Liver (tissue), 3 donors: ENCODE results near the gene TRAPPC12.

Experiments used
- CTCF ChIP-seq: fragments of 150-350 bp; IDR thresholded peaks from 2 replicates; pipeline ENCODE4 v1.5.1; 2017; ENCODE audit warnings: improper control_type of control experiment, low read depth, low read length; ENCODE audit not compliant: missing input control
- GABPA ChIP-seq, 2 donors: IDR thresholded peaks in 1 of 2; conservative IDR thresholded peaks in 1 of 2; 2 replicates each; pipeline ENCODE4 v1.6.1; 2016; ENCODE audit warnings: antibody characterized with exemption in 2 of 2, mild to moderate bottlenecking in 1 of 2, moderate library complexity in 1 of 2
- NR2F2 ChIP-seq: IDR thresholded peaks from 2 replicates; pipeline ENCODE4 v1.6.1; 2016; ENCODE audit warnings: antibody characterized with exemption
- RAD21 ChIP-seq, 2 donors: IDR thresholded peaks; 2 replicates each; pipeline ENCODE4 v1.6.1; 2016; ENCODE audit warnings: antibody characterized with exemption in 2 of 2, mild to moderate bottlenecking in 2 of 2
- TAF1 ChIP-seq: conservative IDR thresholded peaks from 2 replicates; pipeline ENCODE4 v1.6.1; 2016; ENCODE audit warnings: antibody characterized with exemption, mild to moderate bottlenecking
- YY1 ChIP-seq: IDR thresholded peaks from 2 replicates; pipeline ENCODE4 v1.6.1; 2016; ENCODE audit warnings: antibody characterized with exemption, mild to moderate bottlenecking
- donor health status: healthy.
- donor health status: healthy.

- TF ChIP-seq RAD21 (IDR thresholded peaks at IDR 0.05) (no peak), CTCF (no peak), YY1 (no peak), NR2F2 (no peak), TAF1 (no peak), GABPA (IDR thresholded peaks at IDR 0.05 in 1 of 2, conservative IDR thresholded peaks at IDR 0.05 in 1 of 2) (no peak)
Observed at GRCh38 chr2:3491716-3492474, 112.4 kb downstream of the TRAPPC12 start.
